NCI-H774 (cell line): Measurements from ENCODE around the gene KIFAP3.
"Not testable (repeated sequence)": the region's sequence is repeated elsewhere in the genome, so short reads cannot be mapped to it uniquely, and the experiment has no call there.

Experiments used
- DNase-seq: peaks from one replicate; lab custom pipeline; 2025; lab: John Stamatoyannopoulos, UW

Gene KIFAP3

DNA sequence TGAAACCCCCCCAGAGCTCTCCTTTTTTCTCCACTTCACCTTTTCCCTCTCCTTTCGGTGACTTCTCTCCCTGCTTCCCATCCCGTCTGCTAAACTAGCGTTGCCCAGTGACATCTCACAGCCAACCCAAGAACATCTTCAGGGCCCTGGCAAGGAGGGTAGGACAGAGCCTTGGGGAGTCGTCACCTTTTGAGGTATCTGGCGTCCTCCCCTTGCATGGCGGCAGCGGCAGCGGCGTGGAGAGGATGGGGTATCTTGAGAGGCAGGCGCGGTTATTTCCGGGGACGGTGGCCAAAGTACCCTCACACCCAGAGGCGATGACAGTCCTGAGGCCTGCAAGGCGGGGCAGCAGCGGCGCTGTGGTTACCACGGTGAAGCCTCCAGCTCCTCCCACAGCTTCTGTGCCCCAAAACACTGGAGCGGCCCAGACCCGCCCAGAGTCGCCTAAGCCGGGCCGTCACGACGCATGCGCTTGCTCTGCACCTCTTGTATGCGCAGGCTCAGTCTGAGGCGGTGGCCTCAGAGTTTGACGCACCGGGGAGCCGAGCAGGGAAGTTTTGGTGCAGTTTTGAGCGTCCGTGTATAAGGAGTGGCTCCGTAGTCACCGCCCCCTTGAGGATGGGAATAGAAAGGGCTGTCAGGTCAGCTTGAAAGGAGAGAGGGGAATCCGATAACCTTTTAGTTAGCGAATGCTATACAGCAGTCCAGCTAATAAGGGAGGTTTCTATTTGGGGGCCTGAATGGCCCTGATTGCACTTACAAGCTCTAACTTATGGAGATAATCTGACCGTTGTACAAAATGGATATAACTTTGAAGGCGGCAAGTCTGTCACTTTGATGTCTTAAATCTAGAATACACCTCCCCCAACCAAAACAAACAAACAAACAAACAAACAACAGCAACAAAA, at the start of gene KIFAP3:
KIFAP3 (minus strand) TSS at position 446 of the 908 bp plus-strand sequence; CDS start at position 218, 228 bp downstream.
- DNase-seq, result peak; percentile 97

DNA sequence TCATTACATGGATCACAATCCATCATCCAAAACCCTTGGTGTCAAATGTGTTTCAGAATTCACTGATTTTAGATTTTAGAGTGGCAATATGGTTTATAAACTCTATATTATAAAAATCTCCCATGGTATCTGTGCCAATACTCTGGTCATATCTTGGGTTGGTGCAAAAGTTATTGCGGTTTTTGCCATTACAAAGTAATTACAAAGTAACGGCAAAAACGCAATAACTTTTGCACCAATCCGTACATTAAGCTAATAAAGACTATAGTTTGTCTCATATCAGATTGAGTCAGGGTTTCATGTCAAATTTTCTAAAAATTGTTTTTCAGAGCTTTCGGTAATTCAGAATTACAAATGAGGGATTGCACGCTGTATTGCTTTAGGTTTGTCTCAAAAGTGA, 47.9 kb upstream of the KIFAP3 start:
- no peak for DNase-seq

DNA sequence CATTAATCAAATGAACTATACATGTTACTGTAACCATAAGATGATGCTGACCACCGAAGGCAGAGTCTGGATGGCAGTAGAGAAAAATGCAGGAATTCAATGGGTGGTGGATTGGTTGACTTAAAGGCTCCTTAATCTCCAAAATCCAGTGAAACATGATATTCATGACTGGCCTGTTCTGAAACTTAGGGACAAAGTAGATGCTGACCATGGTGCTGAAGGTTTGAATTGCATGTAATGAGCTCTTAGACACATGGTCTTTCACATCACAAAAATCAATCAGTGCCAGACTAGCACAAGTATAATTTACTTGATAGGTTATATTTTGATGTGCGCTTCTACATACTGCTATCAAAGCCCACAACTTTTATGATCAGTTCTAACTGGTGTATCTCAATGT, 40.4 kb upstream of the KIFAP3 start:
- no peak for DNase-seq

DNA sequence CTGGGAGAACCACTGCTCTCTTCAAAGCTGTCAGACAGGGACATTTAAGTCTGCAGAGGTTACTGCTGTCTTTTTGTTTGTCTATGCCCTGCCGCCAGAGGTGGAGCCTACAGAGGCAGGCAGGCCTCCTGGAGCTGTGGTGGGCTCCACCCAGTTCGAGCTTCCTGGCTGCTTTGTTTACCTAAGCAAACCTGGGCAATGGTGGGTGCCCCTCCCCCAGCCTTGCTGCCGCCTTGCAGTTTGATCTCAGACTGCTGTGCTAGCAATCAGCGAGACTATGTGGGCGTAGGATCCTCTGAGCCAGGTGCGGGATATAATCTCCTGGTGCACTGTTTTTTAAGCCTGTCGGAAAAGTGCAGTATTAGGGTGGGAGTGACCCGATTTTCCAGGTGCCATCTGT, 38.6 kb upstream of the KIFAP3 start:
- not testable (repeated sequence) for DNase-seq

DNA sequence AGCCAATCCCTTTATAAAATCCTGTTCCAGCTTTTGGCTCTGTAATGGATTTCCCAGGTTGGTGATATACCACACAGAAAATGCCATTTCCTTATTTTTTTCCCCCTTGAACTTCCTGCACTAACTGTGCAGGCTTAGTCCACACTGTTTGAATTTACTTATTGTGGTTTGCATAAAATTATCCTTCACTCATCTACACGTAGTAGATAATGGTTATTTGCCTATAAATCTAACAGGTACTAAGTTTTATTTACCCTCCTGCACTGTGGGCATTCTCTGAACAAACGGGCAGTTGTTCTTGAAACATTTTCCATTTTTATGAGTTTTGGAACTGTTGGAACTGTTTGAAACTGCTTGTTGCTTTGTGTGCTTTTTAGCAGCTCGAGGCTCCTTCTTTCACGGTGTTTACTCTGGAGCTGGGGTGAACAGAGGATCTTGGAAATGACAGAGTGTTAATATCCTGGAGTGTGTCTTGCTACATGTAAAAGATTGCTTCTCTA, 23.0 kb upstream of the KIFAP3 start:
- DNase-seq, result no peak

DNA sequence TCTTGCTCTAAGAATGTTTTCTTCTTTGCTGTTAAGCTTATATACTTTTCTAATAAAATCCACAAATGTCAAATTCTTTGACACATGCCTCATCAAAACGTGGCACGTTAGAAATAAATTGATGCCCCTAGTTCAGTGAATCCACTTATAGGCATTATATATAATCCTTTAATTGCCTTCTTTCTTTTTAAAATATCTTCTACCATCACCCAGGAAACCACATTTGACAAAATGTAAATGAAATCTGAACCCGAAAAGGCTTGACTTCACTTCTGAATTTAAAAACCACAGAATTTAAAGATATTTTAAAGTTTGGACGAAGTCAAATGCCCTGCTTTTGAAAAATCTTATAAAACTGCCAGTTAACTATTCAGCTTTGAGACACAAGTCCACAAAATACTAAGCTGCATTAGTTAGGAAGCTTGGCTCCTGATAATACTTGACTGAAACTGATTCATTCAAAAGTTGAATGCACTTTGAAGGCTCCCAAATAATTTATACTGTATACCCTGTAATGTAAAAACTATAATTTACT, 22.4 kb upstream of the KIFAP3 start:
- no peak for DNase-seq

DNA sequence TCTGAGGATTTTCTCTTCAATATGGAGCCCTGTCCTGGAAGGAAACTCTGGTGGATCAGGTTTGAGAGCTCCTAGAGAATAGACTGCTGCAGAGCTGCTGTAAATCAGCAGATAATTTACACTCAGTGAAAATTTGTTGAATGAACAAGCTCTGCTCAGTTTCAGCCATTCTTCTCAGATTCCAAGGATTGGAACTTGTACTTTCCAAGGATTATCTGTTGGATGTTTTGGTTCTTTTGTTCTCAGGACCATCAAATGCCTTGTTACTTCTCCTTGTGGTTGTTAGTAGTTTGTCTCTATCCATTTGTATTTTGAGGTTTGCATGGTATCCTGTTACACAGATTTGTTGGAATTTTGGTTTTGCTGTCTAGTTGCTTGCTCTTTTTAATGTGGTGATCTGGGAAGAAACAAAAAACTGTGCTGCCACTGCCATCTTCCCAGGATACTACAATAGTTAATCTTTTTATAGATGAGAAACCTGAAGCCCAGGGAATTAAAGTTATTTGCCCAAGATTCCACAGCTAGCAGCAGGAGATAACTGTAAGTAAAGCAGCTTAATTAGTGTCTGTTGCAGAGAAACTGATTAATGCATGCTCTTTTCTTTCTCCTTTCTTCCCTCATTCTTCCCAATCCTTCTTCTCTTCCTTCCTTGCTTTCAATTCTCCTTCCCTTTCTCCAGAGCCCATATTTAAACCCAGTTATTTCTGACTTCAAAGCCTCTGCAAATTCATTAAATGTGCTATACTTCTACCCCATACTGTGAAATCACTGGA, 21.7 kb upstream of the KIFAP3 start:
- no peak for DNase-seq

DNA sequence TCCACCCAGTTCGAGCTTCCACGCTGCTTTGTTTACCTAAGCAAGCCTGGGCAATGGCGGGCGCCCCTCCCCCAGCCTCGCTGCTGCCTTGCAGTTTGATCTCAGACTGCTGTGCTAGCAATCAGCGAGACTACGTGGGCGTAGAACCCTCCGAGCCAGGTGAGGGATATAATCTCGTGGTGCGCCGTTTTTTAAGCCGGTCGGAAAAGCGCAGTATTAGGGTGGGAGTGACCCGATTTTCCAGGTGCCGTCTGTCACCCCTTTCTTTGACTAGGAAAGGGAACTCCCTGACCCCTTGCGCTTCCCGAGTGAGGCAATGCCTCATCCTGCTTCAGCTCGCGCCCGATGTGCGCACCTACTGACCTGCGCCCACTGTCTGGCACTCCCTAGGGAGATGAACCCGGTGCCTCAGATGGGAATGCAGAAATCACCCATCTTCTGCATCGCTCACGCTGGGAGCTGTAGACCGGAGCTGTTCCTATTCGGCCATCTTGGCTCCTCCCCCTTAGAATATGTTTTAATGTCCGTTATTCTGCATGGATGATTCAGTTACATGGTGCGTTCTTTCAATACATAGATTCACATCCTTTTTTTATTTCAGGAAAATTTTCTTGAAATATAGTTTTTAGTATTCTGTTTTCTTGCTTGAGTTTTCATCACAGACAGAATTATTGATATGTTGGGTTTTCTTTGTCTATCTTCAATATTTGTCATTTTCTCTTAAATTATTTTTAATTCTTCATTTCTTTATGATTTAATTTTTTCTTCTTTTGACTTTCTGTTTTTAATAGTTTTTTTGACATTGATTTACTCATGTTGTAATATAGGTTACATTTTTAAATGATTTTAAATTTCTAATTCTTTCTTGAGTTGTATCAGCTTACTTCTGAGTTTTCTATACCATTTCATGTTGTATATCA, 20.5 kb upstream of the KIFAP3 start:
- not testable (repeated sequence) for DNase-seq

DNA sequence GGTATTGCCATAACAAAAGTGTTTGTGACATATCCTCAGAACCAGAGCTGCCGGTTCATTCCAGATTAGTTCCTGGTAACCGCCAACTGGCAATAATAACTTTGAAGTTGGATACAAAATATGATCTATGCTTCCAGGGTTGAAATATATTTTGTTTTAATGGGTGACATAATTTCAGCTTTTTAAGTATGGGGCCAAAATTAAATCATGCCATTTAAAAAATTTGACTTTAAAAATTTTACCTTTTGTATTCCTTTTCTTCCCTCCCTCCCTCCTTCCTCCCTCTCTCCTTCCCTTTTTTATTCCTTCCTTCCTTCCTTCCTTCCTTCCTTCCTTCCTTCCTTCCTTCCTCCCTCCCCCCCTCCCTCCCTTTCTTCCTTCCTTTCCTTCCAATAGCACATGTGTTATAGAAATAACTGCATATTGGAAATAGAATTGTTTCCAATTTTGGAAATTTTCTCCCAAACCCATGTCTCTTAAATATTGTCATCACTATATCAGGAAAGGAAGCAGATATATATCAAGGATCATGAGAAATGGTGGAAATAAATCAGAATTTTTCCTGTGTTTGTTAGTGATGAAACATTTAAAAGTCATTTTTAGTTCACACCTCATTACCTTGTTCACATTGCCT, 12.0 kb upstream of the KIFAP3 start:
- DNase-seq, result no peak

DNA sequence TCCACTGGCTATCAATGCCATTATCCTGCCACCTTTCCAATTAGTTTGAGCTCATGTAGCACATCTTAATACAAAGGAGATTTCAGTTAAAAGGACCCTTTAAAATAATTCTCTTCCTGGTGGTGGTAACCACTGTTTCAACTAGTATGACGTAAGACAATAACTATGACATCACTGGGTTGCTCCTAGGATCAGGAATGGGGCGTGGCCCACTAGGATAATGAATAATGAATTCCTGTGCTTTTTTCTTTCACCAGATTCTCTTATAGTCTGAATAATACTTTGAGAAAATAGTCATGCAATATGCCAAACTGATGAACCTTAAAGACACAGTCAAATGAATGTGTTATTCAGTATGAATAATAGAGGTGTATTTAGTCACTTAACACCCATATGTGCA, 10.6 kb upstream of the KIFAP3 start:
- DNase-seq, result no peak

DNA sequence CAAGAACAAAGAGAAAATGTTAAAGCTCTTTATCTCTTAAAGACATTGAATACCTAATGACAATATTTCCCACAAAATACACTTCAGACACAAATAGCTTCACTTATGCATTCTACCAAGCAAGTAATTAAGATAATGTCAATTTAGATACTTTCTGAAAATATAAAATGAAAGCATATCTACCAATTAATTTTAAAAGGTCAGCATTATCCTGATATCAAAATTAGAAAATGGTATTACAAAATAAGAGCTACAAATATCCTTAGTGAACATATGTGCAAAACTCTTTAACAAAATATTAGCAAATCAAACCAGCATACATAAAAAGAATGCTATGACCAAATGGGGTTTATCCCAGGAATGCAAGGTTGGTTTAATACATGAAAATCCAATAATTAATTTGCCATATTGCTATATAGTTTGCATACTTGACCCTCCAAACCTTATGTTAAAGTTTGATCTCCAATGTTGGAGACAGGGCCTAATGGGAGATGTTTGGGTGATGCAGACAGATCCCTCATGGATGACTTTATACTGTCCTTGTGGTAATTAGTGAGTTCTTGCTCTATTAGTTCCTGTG, 4.2 kb upstream of the KIFAP3 start:
- no peak for DNase-seq

DNA sequence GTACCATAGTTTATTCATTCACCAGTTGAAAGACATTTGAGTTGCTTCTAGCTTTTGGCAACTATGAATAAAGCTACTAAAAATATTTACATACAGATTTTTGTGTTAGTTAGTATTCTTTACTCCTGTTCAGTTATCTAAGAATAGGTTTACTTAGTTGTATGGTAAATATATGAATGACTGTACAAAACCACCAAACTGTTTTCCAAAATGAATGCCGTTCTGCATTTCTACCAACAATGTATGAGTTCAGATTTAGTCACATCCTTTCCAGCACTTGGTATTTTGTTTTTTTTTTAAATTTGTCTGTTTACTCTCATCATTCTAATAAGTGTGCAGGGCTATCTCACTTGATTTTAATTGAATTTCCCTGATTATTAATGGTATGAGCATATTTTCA, 3.4 kb upstream of the KIFAP3 start:
- DNase-seq, result no peak

DNA sequence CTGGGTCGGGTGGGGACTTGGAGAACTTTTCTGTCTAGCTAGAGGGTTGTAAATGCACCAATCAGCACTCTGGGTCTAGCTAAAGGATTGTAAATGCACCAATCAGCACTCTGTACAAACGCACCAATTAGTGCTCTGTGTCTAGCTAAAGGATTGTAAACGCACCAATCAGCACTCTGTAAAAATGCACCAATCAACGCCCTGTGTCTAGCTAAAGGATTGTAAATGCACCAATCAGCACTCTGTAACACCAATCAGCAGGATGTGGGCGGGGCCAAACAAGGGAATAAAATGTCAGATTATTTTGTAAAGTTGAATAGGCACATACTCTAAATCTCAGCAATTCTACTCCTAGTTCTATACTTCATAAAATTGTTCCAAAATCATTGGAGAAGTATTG, 2.5 kb upstream of the KIFAP3 start:
- not testable (repeated sequence) for DNase-seq

DNA sequence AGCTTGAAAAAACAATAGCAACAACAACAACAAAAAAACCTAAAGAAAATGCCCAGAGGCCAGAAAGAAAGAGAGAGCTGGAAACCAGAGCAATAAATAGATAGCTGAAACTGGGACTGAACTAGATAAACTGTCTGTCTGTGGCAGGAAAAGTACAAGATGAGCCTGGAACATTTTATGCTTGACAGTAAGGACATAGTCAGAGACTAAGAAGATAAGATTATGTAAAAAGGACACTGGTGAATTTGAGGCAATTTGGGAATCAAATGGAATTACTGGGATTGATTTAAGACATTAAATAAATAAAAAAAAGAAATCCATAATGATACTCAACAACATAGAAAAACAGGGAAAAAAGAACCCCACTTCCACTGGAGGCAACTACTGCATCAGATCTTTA, 1.7 kb upstream of the KIFAP3 start:
- DNase-seq, result no peak

DNA sequence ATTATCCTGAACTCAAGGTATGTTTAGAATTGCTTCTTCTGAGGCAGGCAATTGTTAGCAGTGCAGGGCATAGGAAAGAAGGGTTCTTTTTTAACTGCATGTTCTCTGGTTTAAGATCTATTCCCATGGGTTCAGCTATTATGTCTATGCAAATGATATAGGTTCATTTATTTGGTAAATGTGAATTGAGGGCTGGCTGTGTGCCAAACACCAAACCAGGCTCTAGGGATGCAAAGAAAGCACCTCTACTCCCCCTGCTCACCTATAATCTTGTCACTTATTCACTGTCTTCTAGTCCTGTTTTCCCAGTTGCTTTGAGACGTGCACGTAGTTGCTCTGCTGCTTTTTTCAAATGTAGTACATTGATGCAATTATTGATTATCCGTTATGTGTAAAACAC, 691 bp upstream of the KIFAP3 start:
- DNase-seq, result no peak

DNA sequence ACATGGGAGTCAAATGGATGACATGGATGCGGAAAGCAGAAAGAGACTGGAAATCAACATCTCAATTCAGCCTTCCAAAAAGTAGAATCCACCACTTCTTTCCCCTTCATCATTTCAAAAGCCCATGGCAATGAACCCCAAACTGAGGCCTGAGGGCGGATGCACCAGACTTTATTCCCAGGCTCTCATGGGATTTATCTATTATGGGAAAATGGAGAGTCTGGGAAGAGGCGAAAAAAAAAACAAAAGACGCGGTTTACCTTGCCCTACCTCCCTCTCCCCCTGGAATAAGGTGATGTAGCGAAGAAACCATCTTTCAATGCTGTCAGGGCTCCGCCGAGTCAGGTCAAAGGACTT, 624 bp downstream of the KIFAP3 start:
- no peak for DNase-seq

DNA sequence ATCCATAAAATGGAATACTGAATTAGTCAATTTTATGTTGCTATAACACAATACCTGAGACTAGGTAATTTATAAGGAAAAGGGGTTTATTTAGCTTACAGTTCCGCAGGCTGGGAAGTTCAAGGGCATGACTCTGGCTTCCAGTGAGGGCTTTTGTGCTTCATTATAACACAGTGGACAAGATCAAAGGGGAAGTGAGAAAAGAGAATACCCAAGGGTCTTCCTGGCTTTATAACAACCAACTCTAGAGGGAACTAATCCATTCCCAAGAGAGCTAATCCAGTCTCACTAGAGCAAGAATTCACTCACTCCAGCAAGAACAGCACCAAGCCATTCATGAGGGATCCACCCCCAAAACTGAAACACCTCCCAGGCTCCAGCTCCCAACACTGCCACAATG, 3.1 kb downstream of the KIFAP3 start:
- DNase-seq, result no peak

DNA sequence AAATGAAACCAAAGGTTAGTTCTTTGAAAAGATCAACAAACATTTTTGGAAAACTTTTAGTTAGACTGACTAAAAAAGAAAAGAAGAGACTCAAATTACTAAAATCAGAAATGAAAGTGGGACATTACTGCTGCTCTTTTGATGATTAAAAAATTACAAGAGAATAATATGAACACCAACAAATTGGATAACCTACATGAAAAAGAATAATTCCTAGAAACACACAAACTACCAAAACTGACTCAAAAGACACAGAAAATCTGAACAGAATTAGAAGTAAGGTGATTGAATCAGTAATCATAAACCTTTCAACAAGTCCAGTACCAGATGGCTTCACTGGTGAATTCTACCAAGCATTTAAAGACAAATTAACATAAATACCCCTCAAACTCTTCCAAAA, 5.6 kb downstream of the KIFAP3 start:
- DNase-seq, result no peak

DNA sequence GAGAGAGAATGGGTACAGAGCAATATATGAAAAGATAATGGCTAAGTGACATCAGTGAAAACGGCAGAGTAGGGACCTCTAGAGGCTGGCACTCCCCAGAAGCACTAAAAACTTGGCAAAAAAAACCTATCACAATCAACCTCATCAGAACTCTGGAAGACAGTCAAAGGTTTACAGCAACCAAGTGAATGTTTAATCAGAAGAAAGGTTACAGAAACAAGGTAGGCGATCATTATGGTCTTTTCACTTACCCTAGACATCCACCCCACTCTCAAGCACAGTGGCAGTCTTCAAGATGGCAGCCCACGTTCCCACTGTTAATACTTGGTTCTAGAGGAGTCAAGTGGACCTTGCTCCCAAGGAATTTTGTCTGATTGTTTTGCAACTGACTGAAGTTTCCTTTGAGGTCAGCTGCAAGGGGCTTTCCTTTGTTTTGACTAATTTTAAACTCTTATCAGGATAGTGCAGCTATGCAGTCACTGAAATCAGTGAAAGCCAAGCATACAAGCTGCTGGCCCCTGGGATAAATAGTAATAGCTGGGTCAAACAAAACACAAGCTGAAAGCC, 7.2 kb downstream of the KIFAP3 start:
- no peak for DNase-seq

DNA sequence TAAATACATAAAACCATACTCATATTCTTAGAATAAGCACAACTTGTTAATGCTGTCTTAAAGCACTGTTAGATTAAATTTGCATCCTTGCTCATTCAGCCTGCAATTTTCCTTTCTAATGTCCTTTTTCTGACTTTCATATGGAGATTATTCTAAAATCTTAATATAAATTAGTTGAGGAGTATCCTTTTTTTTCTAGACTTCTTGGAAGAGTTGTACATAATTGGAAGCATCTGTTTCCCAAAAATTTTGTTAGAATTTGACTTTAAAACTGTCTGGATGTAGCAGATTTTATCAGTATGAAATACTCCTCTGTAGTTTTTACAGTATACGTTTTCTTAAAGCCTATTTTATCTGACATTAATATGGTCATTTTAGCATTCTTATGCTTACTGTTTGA, 9.7 kb downstream of the KIFAP3 start:
- no peak for DNase-seq
